Fibroblast of lung (primary cell): ENCODE data around the gene CABP1. TPM values are rescaled to one million over a fixed set of nuclear protein-coding genes. Genes with fewer than 3 reads are reported as not detected.

Source experiments
- DNase-seq, 2 donors: peaks; one replicate each; pipeline versions ENCODE4 v3.0.0 to v3.0.0-alpha.2; 2010; ENCODE audit warnings: low read depth in 2 of 2
- H2AFZ ChIP-seq: 2 replicates; pipeline ENCODE4 v1.5.1; 2012; ENCODE audit warnings: low read length, control low read depth, inconsistent platforms
- H3K27ac ChIP-seq: 2 replicates; pipeline ENCODE4 v1.5.1; 2011; ENCODE audit warnings: low read length, control low read depth; ENCODE audit not compliant: insufficient read depth
- H3K27me3 ChIP-seq: 2 replicates; pipeline ENCODE4 v1.5.1; 2011; ENCODE audit warnings: mild to moderate bottlenecking, low read length; ENCODE audit not compliant: control insufficient read depth, insufficient read depth
- H3K36me3 ChIP-seq: 2 replicates; pipeline ENCODE4 v1.5.1; 2011; ENCODE audit warnings: low read length; ENCODE audit not compliant: control insufficient read depth, insufficient read depth
- H3K4me1 ChIP-seq: 2 replicates; pipeline ENCODE4 v1.5.1; 2011; ENCODE audit warnings: low read length; ENCODE audit not compliant: control insufficient read depth, insufficient read depth; ENCODE audit errors: extremely low read depth
- H3K4me2 ChIP-seq: 2 replicates; pipeline ENCODE4 v1.5.1; 2011; ENCODE audit warnings: low read length, control low read depth; ENCODE audit not compliant: insufficient read depth; ENCODE audit errors: extremely low read depth
- H3K4me3 ChIP-seq, 4 experiments: fragments of 200-600 bp in 1 of 4; sonication (generic) in 1 of 4; replicated peaks in 1 of 4; 2 replicates each; pipeline ENCODE4 v1.5.1; 2011 to 2016; ENCODE audit warnings: low read length in 4 of 4, low read depth in 3 of 4, mild to moderate bottlenecking in 3 of 4, control low read depth in 2 of 4, inconsistent platforms in 1 of 4, mixed read lengths in 1 of 4; ENCODE audit not compliant: insufficient read depth in 1 of 4; ENCODE audit errors: control extremely low read depth in 1 of 4
- H3K79me2 ChIP-seq: 2 replicates; pipeline ENCODE4 v1.5.1; 2012; ENCODE audit warnings: mild to moderate bottlenecking, low read length, inconsistent platforms; ENCODE audit not compliant: control insufficient read depth, insufficient read depth
- H3K9ac ChIP-seq: 2 replicates; pipeline ENCODE4 v1.5.1; 2011; ENCODE audit warnings: mild to moderate bottlenecking, low read length, control low read depth; ENCODE audit not compliant: insufficient read depth
- H3K9me3 ChIP-seq: 2 replicates; pipeline ENCODE4 v1.5.1; 2012; ENCODE audit warnings: low read depth, low read length; ENCODE audit not compliant: control insufficient read depth, insufficient read depth
- H4K20me1 ChIP-seq: 2 replicates; pipeline ENCODE4 v1.5.1; 2011; ENCODE audit warnings: low read length; ENCODE audit not compliant: control insufficient read depth, insufficient read depth; ENCODE audit errors: extremely low read depth
- EZH2 ChIP-seq: IDR thresholded peaks from 2 replicates; pipeline ENCODE4 v1.5.1; 2012; ENCODE audit warnings: low read length, control low read depth, mild to moderate bottlenecking; ENCODE audit errors: missing control alignments
- polyA plus RNA-seq, 2 donors: library from polyadenylated mRNA; depleted of rRNA in 1 of 2; stranded (reverse) in 1 of 2; unstranded in 1 of 2; fragments of >200 nt; gene quantifications; 2 replicates each; pipeline ENCODE4 v1.2.1, GENCODE V29; 2011 to 2012; ENCODE audit warnings: missing spikeins in 1 of 2
- total RNA-seq: library from RNA; depleted of rRNA; stranded (reverse); fragments of >200 nt; gene quantifications from 2 replicates; pipeline ENCODE4 v1.2.1, GENCODE V29; 2014
- TF ChIP-seq, protein P1 (sequence below), 2 donors: IDR thresholded peaks in 1 of 2; conservative IDR thresholded peaks in 1 of 2; 1 replicate in 1 of 2; 2 replicates in 1 of 2; pipeline ENCODE4 v1.5.1; 2011 to 2012; ENCODE audit warnings: low read length in 2 of 2, control low read depth in 1 of 2, inconsistent platforms in 1 of 2, low read depth in 1 of 2, mild to moderate bottlenecking in 1 of 2

Gene CABP1
- total and polyA plus RNA-seq, 2 donors (not counting 1 experiment from before 2014, with no cell fraction given) = 0.36 TPM; not detected in 1

DNA sequence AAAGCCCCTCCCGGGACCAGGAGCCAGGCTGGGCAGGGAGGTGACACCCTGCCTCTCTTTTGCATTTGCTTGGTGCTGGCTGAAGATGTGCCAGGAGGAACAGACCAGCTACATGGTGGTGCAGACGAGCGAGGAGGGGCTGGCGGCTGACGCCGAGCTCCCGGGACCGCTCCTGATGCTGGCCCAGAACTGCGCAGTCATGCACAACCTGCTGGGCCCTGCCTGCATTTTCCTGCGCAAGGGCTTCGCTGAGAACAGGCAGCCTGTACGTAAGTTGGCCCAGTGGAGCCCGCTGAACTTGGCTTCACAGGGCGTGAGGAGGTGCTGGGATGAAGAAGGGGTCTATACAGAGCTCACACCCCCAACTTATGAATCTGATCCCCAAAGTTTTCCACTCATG lies 15.6 kb downstream of the CABP1 start:
- Histone ChIP-seq H3K27me3 (peaks cover 31% of the 10 kb centered on the region), H2AFZ (no peak overlapping the region), H4K20me1 (no peaks in the 10 kb centered on the region), H3K4me3 (no peak overlapping the region), H3K4me1 (no peaks in the 10 kb centered on the region), H3K9me3 (no peaks in the 10 kb centered on the region), H3K36me3 (no peaks in the 10 kb centered on the region), H3K9ac (no peak overlapping the region), H3K79me2 (no peaks in the 10 kb centered on the region), H3K4me2 (no peak overlapping the region), H3K27ac (no peak overlapping the region)
- no peak for TF ChIP-seq EZH2
- TF ChIP-seq, protein P1, sequence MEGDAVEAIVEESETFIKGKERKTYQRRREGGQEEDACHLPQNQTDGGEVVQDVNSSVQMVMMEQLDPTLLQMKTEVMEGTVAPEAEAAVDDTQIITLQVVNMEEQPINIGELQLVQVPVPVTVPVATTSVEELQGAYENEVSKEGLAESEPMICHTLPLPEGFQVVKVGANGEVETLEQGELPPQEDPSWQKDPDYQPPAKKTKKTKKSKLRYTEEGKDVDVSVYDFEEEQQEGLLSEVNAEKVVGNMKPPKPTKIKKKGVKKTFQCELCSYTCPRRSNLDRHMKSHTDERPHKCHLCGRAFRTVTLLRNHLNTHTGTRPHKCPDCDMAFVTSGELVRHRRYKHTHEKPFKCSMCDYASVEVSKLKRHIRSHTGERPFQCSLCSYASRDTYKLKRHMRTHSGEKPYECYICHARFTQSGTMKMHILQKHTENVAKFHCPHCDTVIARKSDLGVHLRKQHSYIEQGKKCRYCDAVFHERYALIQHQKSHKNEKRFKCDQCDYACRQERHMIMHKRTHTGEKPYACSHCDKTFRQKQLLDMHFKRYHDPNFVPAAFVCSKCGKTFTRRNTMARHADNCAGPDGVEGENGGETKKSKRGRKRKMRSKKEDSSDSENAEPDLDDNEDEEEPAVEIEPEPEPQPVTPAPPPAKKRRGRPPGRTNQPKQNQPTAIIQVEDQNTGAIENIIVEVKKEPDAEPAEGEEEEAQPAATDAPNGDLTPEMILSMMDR (conservative IDR thresholded peaks at IDR 0.05 in 1 of 2, IDR thresholded peaks at IDR 0.05 in 1 of 2; ENCODE audit: low read depth in 1 of 2, low read length in 2 of 2) = no peak
- DNase-seq = no peak

DNA sequence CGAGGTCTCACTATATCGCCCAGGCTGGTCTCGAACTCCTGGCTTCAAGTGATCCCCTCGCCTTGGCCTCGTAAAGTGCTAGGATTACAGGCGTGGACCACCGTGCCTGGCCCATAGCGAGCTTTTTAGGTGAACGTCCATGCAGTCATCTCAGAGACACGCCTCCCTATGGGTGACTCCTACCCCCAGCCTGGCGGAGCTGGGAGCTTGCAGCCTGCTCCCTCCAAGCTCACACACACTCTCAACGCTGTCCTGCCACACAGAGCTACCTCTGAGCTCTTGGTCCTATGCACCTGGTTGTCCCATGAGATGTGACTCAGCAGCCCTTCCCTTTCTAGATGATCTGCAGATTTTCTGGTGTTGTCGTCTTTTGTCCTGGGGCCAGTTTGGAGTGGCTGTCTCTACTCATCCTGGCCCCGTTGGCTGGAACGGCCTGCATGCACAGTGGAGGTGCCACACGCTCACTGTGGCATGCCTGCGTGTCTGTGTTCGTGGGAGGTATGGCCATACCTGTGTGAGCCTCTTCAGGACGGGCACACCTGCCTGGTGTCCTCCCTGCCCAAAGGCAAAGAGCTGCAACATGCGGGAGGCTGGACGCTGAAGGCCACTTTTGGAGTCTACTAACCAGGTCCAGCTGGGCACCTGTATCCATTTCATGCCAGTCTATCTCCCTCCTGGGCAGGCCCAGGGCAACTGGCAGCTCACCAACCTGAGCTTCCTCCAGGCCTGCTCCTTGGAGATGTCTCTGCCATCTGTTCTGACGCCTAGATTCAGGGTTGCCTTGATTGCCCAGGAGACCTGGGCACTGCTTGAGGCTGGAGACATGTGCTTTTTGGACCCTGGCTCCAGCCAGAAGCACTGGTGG lies 18.1 kb downstream of the CABP1 start:
- H3K27ac ChIP-seq = no peak overlapping the region
- no peak overlapping the region for H3K4me2 ChIP-seq
- H3K4me3 ChIP-seq = no peak overlapping the region
- TF ChIP-seq, protein P1 (conservative IDR thresholded peaks at IDR 0.05 in 1 of 2, IDR thresholded peaks at IDR 0.05 in 1 of 2; ENCODE audit: low read depth in 1 of 2, low read length in 2 of 2) = no peak
- TF ChIP-seq EZH2 = no peak
- H3K79me2 ChIP-seq = no peaks in the 10 kb centered on the region
- no peaks in the 10 kb centered on the region for H3K9me3 ChIP-seq
- no peaks in the 10 kb centered on the region for H4K20me1 ChIP-seq
- H3K4me1 ChIP-seq = no peaks in the 10 kb centered on the region
- no peak overlapping the region for H3K9ac ChIP-seq
- no peaks in the 10 kb centered on the region for H3K36me3 ChIP-seq
- peaks cover 12% of the 10 kb centered on the region for H3K27me3 ChIP-seq
- no peak for DNase-seq
- H2AFZ ChIP-seq = no peak overlapping the region

DNA sequence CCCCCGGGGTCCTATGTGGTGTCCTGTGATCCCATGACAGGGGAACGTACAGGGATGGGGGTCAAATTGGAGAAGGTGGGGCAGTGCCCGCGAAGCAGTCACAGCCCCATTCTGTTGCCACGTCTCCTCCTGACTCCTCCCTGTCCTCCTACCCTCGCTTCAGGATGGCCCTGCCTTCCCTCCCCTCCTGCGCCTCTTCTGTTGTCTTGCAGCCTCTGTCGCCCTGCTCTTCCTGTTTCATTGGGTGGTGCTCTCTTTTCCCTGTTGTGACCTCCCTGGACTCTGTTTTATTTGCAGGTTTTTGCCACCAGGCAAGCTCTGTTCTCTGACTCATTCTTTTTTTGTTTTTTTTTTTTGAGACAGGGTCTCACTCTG lies 18.7 kb downstream of the CABP1 start:
- H2AFZ ChIP-seq = no peak overlapping the region
- peaks cover 7% of the 10 kb centered on the region for H3K27me3 ChIP-seq
- no peaks in the 10 kb centered on the region for H3K4me1 ChIP-seq
- no peak overlapping the region for H3K9ac ChIP-seq
- no peak overlapping the region for H3K4me2 ChIP-seq
- no peaks in the 10 kb centered on the region for H3K9me3 ChIP-seq
- H3K79me2 ChIP-seq = no peaks in the 10 kb centered on the region
- no peaks in the 10 kb centered on the region for H4K20me1 ChIP-seq
- no peak overlapping the region for H3K27ac ChIP-seq
- no peak overlapping the region for H3K4me3 ChIP-seq
- TF ChIP-seq, protein P1 (conservative IDR thresholded peaks at IDR 0.05 in 1 of 2, IDR thresholded peaks at IDR 0.05 in 1 of 2; ENCODE audit: low read depth in 1 of 2, low read length in 2 of 2) = no peak
- TF ChIP-seq EZH2 = no peak
- no peak for DNase-seq
- H3K36me3 ChIP-seq = no peaks in the 10 kb centered on the region
